OCI-M1 (cell line): ENCODE data around the gene TBL1X.

Experiments
- DNase-seq: peaks from one replicate; lab custom pipeline; 2025; lab: John Stamatoyannopoulos, UW

Gene TBL1X

DNA sequence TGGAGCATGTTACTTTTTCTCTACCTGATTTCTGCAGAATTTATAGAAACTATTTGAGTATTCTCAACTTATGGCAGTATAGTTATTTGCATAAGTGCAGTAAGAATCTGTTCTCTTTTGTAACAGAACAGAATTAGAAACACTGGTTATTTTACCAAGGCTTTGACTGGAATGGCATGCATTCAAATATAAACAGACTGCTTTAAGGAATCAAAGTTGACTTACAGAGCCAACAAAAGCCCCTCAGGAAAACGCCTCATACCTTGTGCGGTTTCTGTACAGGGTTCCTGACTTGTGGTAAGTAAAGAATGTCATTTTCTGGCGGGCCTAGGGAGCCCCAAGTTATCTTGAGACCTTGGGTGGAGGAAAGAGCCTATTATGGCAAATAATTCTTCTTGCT lies 203.7 kb downstream of the TBL1X start:
- no peak for DNase-seq

DNA sequence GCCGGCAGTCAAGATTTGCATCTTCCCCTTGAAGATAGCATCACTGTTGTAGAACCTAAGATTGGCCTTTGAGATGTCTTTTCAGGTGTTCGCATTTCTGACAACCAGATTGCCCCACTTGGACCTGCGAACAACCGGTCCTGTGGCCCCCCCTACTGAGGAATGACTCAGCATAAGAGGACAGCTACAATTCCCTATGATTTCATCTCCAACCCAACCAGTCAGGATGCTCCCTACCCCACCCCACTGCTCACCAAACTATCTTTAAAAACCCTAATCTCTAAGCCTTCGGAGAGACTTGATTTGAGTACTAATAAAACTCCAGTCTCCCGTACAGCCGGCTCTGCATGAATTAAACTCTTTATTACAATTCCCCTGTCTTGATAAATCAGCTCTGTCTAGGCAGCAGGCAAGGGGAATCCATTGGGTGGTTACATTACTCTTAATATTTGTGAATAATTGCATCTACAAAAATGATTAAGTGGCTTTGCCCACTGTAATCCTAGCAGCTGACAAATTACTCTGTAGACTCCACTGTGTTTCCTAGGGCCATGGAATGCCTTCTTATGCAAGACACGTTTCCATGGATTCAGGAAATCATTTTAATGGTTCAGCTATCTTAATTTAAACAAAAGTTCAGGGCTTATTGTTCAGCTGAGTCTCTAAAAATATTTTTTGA lies 205.4 kb downstream of the TBL1X start:
- DNase-seq, result no peak

DNA sequence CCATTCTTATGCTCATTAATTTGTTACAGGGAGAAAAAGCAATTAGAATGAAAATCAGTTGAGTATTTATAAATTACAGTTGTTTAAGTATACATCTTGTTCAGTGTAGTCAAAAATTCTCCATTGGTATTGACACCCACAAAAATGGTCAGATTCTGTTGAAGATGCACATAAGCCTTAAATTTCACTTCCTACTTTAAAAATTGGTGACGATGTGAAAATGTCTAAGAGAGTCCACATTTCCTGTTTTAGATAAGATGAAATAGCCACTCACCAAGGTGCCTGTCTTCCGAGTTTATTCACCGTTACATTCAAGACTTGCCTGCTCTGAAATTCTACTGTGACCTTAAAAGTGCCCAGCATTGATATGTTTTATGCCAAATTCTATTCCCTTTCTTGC lies 207.1 kb downstream of the TBL1X start:
- no peak for DNase-seq

DNA sequence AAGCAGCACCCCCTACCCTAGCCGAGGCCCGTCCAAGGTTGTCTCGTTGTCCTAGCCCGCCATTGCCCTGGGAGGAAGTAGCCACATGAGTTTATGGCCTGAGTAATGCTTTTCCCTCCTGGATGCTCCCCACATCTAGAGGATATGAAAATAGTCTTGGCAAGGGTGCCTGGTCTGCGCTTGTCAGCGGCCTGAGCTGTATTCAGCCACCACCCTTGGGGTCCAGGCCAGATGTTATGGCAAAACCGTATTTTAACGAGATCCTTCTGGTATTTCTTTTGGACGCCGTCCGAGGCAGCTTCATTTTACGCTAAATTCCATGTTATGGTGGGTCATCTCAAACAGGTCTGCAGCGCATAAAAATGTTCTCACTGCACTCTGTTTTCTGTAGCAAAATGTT lies 211.4 kb downstream of the TBL1X start:
- DNase-seq, result no peak

DNA sequence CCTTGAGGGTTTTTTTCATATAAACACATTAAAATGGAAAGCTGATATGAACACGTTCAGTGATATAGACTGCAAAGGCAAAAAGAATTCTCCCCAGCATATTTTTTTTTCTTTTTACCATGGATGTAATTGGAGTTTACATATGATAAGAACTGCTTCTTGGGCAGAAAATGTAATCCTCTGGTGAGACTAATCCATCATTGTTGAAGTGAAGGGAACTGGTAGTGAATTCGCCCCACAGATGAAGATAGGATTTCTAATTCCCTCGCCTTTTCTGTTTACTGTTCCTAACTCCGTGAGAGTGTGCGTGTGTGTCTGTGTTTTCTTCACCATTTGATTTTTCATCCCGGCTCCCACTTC lies 211.9 kb downstream of the TBL1X start:
- DNase-seq, result no peak

DNA sequence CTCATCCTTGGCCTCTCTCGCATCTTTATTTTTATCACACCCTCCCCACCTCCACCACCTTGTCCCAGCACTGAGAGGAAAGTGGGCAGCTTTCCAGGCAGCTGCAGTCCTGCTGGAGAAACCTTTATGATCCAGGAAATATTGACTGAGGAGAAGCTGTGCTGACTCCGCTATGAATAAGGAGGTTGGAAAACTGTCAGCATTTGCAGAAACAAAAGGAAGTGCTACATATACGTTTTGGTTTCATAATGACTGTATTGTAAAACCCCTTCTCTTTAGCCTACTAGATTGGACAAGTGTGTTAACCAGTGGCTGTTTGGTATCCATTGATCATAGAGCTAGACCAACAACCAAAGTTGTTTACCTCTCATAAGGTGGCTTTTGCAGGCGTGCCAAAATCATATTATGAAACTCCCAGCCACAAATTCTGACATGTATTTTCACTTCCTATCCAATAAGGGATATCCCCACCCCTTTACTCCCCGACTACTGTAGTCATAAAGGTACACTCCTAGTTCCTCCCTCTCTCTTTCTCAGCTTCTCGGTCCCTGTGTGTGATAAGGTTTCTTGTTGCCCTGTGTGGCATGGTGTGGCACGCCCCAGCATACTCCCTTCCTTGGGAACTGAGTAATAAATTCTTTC lies 212.4 kb downstream of the TBL1X start:
- no peak for DNase-seq

DNA sequence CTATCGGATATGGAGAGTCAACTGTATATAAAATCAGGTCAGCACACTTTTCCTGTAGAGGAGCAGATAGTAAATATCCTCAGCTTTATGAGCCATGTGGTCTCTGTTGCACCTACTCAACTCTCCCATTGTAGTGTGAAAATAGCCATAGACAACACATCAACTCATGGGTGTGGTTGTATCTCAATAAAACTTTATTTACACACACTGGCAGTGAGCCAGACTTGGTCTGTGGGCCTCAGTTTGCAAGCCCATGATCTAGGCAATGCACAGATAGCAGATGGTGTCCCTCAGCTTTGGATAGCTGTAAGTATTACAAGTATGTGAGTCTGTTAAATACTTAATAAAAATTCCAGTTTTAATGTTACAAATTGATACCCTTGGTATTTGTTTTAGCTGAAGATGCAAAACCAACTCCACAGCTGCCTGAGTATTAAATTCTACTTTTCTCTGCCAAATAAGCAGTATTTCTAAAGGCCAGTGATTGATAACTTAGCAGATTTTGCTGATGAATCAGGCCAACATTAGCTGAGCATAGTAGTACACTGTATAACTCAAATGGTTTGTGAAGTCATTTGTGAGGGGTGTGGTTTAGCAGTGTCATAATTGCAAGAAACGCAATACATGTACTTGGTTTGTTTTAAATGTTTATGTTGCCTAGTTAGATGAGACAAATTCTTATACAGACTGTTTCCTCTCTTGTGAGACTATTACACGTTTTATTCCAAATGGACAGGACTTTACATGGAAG lies 213.5 kb downstream of the TBL1X start:
- no peak for DNase-seq

DNA sequence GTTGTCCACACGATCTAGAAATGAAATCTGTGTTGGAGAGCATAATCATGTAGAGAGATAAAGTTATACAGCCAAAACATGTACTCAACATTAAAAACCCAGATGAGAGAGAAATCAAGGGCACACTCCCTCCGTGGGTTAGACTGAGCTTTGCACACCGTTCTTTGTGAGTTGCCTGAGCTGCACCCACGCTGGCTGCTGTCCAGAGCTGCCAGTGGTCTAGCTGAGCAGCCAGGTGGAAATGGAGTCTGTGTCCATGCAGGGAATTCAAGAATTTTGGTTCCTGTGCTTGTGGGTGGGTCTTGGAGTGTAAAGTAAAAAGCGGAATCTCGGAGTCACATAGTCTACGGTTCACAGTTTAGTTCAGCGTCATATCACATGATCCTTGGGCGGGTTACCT lies 216.2 kb downstream of the TBL1X start:
- no peak for DNase-seq

DNA sequence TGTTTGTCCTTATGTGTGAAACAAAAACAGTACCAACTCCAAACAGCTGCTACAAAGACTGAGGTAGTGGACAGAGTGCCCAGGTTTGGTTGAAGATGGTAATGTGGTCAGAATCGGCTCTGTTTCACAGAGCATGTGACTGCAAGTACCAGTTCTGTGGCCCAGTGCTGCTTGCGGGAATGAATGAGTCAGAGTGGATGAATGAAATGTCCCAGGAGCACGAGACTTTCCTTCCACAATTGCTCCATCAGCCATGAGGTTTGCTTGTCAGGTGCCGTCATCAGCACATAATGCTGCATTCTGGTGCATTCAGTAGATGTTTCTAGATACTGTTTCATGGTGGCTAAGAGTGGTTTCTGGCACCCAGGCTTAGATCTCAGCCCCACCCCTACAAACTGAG lies 216.6 kb downstream of the TBL1X start:
- DNase-seq, result no peak

DNA sequence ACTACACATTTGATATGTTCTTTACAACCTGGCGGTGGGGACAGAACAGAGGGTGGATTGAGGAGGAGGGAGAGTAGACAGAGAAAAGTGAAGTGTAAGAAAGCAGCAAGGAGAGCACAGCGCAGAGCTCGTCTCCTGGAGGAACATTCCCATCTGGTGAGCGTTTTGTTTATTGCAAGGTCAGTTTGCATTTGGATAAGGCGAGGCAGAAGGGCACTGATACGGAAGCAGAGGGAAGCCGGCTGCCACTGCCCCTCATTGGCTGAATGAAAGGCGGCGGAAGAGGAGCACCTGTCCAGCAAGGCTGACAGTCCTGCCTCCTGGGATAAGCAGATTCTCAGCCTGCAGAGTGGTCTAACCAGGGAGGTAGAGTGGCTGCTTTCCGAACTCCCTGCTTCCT lies 217.6 kb downstream of the TBL1X start:
- no peak for DNase-seq

DNA sequence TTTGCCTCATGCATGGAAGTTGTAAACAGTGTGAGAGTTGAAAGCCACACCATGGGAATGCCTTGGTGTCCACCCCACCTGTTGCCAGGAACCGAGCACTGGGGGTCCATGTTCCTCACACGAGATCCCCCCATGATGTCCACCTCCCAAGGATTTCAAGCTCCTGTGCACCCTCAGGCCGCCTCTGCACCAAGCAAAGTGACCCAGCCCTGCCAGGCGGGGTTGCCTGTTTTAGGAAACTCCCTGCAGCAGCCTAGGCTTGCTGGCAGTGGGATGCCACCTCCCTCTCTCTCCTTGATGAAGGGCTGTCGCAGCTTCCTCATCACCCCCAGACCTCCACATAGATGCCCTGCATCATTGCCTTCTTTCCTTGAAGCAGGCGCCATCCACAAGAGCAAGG lies 218.0 kb downstream of the TBL1X start:
- no peak for DNase-seq

DNA sequence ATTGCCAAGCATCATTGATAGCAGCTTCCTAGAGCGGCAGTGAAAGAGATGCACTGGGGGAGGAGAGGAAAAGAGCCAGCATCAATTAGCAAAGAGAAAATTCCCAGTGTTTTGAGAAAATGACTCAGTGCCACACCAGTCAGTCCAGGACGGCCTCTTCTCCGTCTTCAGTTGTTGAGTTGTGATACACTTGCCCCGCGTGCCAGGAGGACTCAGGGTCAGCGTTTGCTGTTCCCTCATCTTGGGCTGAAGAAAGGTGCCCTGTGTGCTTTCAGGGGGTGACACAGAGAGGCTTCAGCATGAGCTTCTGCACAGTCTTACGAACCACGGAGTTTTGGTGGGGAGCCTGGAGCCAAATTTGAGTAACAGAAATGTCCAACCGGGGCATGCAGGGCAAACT lies 218.5 kb downstream of the TBL1X start:
- no peak for DNase-seq

DNA sequence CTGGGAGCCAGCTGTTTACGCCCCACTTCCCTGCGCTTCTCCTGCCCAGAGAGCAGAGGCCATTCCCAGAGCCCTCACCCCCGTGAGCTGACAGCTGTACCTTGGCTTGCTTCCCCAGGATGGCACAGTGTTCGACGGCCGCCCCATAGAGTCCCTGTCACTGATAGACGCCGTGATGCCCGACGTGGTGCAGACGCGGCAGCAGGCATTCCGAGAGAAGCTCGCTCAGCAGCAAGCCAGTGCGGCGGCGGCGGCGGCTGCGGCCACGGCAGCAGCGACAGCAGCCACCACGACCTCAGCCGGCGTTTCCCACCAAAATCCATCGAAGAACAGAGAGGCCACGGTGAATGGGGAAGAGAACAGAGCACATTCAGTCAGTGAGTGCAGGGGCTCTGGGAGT lies 223.0 kb downstream of the TBL1X start:
- no peak for DNase-seq

DNA sequence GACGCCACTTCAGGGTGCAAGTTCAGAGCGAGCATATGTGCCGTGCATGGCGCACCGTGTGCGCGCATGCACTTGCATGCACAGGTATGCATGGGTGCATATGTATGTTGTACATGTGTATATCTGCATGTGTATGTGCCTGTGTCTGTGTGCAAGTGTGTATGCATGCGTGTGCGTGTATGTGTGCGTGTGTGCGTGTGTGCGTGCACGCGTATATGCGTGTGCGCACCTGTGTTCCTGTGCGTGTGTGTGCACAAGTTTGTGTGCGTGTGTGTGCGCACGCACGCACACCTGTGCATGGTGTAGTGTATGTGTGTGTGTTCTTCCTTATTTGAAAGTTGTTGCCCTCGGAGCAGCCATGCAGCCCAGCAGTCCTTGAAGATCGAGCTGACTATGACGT lies 224.0 kb downstream of the TBL1X start:
- DNase-seq, result no peak

DNA sequence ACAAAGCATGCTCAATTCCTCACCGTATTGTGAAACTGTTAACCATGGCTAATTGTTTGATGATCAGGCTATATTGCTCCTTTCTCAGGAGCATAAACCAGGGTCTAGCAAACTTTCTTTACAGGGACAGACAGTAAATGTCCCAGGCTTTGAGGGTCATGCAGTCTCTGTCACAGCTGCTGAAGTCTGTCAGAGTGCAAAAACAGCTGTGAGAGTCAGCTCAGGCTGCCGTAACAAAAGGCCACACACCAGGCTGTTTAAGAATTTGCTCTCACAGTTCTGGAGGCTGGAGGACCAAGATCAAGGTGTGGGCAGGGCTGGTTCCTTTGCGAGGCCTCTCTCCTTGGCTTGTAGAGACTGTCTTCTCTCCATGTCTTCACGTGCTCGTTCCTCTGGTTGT lies 225.2 kb downstream of the TBL1X start:
- no peak for DNase-seq

DNA sequence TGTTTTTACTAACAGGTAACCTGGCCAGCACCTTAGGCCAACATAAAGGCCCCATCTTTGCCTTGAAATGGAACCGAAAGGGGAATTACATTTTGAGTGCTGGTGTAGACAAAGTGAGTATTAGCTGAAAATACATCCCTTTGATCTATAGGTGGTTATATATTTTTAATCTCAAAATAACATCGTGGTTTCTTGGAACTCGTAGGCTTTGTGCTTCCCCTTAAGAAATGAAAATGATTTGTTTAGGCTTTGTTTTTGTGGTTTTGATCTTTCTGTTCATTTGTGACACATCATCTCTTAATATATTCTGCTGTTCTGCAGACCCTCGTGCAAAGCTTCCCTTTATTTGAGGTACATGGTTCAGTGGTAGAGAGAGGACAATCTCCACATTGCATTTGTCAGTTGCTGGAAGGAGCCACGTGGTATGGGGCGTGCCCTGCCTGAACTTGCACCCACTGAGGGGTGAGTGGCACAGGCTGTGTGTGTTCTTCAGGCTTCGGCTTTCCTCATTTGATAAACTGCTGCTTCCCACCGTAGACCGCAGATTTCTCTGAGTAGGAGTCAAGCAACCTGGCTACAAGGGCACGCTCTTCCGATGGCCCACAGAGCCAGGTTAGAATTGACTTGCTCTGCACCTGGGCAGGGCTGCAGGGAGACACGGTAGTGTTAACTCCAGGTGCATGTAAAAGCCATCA lies 228.6 kb downstream of the TBL1X start:
- no peak for DNase-seq

DNA sequence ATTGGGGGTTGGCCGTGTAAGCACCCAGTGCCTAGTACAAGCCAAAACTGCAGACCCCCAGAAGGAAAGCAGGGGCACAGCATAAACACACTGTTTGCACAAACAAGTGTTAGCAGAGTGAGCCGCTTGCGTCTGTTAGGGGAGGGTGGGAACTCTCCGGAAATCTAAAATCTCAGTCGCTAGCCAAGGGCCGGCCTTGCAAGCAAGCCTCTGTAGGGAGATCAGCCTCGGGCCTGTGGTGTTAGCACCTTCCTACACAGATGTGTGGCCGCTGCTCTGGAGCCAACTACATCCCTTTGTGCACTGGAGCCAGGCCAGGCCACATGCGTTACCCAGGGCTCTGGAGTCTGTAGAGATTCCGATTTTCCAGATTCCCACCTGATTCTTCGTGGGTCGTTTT lies 233.7 kb downstream of the TBL1X start:
- DNase-seq, result no peak

DNA sequence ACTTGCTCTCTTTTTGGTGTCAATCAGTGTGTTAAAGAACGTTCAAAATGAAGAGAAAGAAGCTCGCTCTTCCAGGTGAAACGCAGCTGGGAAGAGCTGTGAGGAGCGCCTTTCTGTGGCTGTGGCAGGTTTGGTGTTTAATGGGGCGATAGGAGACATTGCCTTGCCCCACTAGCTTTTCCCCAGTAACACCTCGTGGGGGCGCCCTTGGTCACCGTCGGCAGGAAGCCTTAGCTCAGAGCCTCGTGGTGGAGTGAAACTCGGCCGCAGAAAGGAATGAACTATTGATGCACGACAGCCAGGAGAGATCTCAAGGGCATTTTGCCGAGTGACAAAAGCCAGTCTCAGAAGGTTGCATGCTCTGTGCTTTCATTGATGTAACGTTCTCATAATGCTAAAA lies 235.7 kb downstream of the TBL1X start:
- no peak for DNase-seq

DNA sequence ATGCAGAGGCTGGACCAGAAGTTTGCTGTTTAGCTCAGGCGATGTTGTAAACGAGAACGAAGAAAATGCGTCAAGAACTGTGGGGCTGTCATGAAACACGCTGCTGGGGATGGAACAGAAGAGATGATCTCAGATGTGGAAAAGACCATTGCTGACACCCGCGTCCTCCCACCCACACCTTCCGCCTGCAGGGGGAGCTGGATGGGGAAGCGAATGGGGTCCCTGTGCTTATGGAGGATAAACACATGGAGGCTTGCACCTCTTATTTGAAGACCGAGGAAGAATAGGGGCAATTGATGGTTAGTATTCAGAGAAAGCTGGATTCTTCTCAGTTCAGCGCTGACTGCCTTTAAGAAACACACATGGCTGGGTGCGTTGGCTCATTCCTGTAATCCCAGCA lies 236.9 kb downstream of the TBL1X start:
- DNase-seq, result no peak

DNA sequence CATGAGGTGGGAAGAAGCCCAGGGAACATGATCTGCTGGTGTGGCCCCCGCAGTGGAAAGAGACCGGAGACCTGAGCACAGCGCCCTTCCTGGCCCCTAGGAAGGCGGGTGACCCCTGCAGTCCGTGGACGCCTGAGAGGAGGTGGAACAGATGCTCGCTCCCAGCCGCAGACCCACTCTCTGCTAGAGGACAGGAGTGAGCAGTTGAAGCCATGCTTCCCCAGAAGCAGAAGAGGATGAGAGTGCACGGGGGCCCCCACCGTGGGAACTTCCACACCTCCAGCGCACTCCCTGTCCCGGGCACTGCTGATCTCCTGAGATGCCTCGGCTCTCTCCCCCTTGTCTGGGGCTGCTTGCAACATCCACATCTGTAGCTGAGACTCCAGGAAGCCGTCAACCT lies 238.5 kb downstream of the TBL1X start:
- DNase-seq, result no peak

DNA sequence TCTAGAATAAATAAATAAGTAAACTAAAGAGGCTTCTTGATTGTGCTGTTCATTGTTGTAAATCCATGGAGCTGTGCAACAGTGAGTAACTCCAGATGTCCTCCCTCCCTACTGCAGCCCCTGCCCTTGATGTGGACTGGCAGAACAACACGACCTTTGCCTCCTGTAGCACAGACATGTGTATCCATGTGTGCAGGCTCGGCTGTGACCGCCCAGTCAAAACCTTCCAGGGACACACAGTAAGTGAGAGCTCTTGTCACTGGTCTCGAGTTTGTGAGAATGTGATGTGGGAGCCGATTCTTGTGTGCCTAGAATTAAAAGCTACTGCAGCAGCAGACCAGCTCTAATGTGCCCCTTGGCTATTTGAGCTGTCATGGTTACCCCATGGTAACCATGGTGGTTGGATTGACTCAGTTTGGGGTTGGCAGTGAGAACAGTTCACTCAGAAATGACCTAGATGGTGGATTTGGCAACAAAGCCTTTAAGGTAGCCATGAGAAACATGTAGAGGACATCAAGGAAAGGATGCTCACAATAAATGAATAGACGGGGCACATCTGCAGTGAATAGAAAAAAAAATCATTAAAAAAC lies 240.1 kb downstream of the TBL1X start:
- DNase-seq, result no peak

DNA sequence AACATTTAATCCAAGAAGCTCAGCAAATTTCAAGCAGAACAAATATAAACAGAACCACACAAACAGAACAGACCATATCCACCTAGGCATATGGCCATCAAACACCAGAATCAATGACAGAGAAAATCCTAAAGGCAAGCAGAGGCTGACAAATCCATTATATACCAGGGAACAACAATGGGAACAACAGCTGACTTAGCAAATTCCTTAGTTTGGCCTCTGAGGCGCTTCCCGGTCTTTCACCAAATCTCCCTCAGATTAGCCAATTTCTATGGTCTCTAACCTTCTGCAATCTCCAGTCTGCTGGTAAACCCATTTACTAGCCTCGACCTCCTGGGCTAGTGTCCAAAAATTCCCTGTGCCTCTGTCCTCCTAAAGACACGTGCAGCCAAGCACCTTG lies 241.6 kb downstream of the TBL1X start:
- DNase-seq, result no peak
